Mesenchymal stem cell (in vitro differentiated cells and primary cell): ENCODE data around the gene ERP44.

Source experiments
- DNase-seq: peaks from one replicate; pipeline ENCODE4 v3.0.0-alpha.2; 2013
- H2AFZ ChIP-seq: one replicate; pipeline ENCODE4 v1.6.1; 2013; ENCODE audit warnings: low read depth, mild to moderate bottlenecking, control low read depth, inconsistent platforms, low read length, moderate library complexity
- H2AK5ac ChIP-seq: 2 replicates; pipeline ENCODE4 v1.6.1; 2013; ENCODE audit warnings: low read length, moderate library complexity, mild to moderate bottlenecking, inconsistent platforms; ENCODE audit not compliant: severe bottlenecking
- H2BK120ac ChIP-seq: one replicate; pipeline ENCODE4 v1.6.1; 2013; ENCODE audit warnings: low read depth, mild to moderate bottlenecking, inconsistent platforms, low read length, moderate library complexity
- H2BK12ac ChIP-seq, 2 experiments: one replicate each; pipeline ENCODE4 v1.6.1; 2013; ENCODE audit warnings: inconsistent platforms in 2 of 2, low read length in 2 of 2, mild to moderate bottlenecking in 2 of 2, moderate library complexity in 2 of 2, control low read depth in 1 of 2
- H2BK15ac ChIP-seq: one replicate; pipeline ENCODE4 v1.6.1; 2013; ENCODE audit warnings: mild to moderate bottlenecking, low read depth, inconsistent platforms; ENCODE audit not compliant: poor library complexity, severe bottlenecking
- H2BK5ac ChIP-seq: 2 replicates; pipeline ENCODE4 v1.6.1; 2013; ENCODE audit warnings: low read depth, mild to moderate bottlenecking, low read length, control low read depth, inconsistent platforms; ENCODE audit not compliant: poor library complexity, severe bottlenecking
- H3K14ac ChIP-seq, 2 experiments: one replicate each; pipeline ENCODE4 v1.6.1; 2013; ENCODE audit warnings: inconsistent platforms in 2 of 2, low read length in 2 of 2, control low read depth in 1 of 2, mild to moderate bottlenecking in 1 of 2, moderate library complexity in 1 of 2
- H3K18ac ChIP-seq, 2 experiments: one replicate each; pipeline ENCODE4 v1.6.1; 2013; ENCODE audit warnings: inconsistent platforms in 2 of 2, low read length in 2 of 2, control low read depth in 1 of 2, low read depth in 1 of 2, mild to moderate bottlenecking in 1 of 2
- H3K23ac ChIP-seq, 2 experiments: one replicate each; pipeline ENCODE4 v1.6.1; 2013; ENCODE audit warnings: inconsistent platforms in 2 of 2, low read length in 2 of 2, mild to moderate bottlenecking in 2 of 2, moderate library complexity in 2 of 2, control low read depth in 1 of 2
- H3K27ac ChIP-seq: 2 replicates; pipeline ENCODE4 v1.5.1; 2013; ENCODE audit warnings: mild to moderate bottlenecking, moderate library complexity, low read length, control low read depth, inconsistent platforms; ENCODE audit not compliant: poor library complexity, severe bottlenecking
- H3K27me3 ChIP-seq, 2 experiments: 2 replicates each; pipeline versions ENCODE4 v1.6.1 to v1.7.0; 2013; ENCODE audit warnings: low read length in 2 of 2, mild to moderate bottlenecking in 2 of 2, moderate library complexity in 2 of 2, control low read depth in 1 of 2, inconsistent platforms in 1 of 2; ENCODE audit not compliant: control insufficient read depth in 1 of 2, insufficient read depth in 1 of 2
- H3K36me3 ChIP-seq, 2 experiments: 2 replicates each; pipeline versions ENCODE4 v1.6.1 to v1.7.0; 2013; ENCODE audit warnings: low read length in 2 of 2, control low read depth in 1 of 2, inconsistent platforms in 1 of 2, low read depth in 1 of 2, mild to moderate bottlenecking in 1 of 2; ENCODE audit not compliant: insufficient read depth in 2 of 2, control insufficient read depth in 1 of 2
- H3K4ac ChIP-seq, 2 experiments: one replicate each; pipeline ENCODE4 v1.6.1; 2013; ENCODE audit warnings: inconsistent platforms in 2 of 2, low read length in 2 of 2, mild to moderate bottlenecking in 2 of 2, moderate library complexity in 2 of 2, control low read depth in 1 of 2, low read depth in 1 of 2
- H3K4me1 ChIP-seq: 2 replicates; pipeline ENCODE4 v1.6.1; 2013; ENCODE audit warnings: low read depth, low read length, control low read depth; ENCODE audit not compliant: control insufficient read depth, insufficient read depth
- H3K4me2 ChIP-seq: 2 replicates; pipeline ENCODE4 v1.6.1; 2013; ENCODE audit warnings: low read length, mild to moderate bottlenecking, inconsistent platforms; ENCODE audit not compliant: poor library complexity, severe bottlenecking
- H3K4me3 ChIP-seq, 2 experiments: 2 replicates each; pipeline versions ENCODE4 v1.5.1 to v1.7.0; 2013; ENCODE audit warnings: low read length in 2 of 2, mild to moderate bottlenecking in 2 of 2, control low read depth in 1 of 2, low read depth in 1 of 2; ENCODE audit not compliant: insufficient read depth in 1 of 2
- H3K79me1 ChIP-seq: replicated peaks from 2 replicates; pipeline ENCODE4 v1.6.1; 2013; ENCODE audit warnings: mild to moderate bottlenecking, control low read depth, low read length, inconsistent platforms; ENCODE audit not compliant: poor library complexity, severe bottlenecking
- H3K9ac ChIP-seq: 2 replicates; pipeline ENCODE4 v1.7.0; 2013; ENCODE audit warnings: mild to moderate bottlenecking, low read length, moderate library complexity
- H3K9me3 ChIP-seq: 2 replicates; pipeline ENCODE4 v1.7.0; 2013; ENCODE audit warnings: mild to moderate bottlenecking, low read length; ENCODE audit not compliant: control insufficient read depth
- H4K8ac ChIP-seq: one replicate; pipeline ENCODE4 v1.6.1; 2013; ENCODE audit warnings: inconsistent platforms, mild to moderate bottlenecking, low read length, moderate library complexity
- H4K91ac ChIP-seq: one replicate; pipeline ENCODE4 v1.6.1; 2013; ENCODE audit warnings: mild to moderate bottlenecking, low read length, inconsistent platforms
- WGBS: methylation state at CpG from one replicate; pipeline ENCODE4 v1.1.7; 2013; ENCODE audit warnings: mixed read lengths; 5-methylcytosine and 5-hydroxymethylcytosine counted together

Gene ERP44

GRCh38 chr9:100021931-100022330, 76.9 kb downstream of the ERP44 start:
- 100% methylated on average over 2 of the region's 3 CpGs for WGBS
- H2AFZ ChIP-seq, result no peak overlapping the region
- no peaks in the 10 kb centered on the region for H3K27me3 ChIP-seq

DNA sequence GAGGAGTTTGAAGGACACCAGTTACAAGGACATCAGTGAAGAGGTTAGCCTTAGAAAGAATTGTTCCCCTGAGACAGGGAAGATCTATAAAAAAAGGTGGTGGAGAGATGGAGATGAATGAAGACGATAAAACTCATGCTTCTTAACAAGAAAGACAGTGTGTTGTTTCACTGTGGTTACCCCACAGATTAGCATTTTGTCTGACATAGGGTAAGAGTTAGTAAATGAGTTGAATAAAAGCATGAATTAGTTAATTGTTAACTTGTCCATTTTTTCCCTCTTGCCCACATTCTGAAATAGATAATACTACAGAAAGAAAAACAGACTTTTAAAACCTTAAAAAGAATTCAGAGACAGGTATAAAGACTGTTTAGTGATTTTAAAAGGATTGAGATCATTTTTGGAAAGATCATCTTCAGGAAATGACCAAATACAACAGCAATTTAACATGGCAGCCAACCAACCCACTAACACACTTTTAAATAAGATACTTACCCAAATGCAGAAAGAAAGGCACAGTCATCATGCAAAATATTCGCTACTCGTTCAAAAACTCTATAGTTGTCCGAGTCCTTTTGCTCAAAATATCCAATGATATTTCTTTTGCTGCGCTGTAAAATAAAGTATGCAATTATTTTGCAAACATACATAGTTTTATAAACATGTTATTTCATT, 78.5 kb downstream of the ERP44 start:
- Histone ChIP-seq H3K27me3 (no peaks in the 10 kb centered on the region), H3K9me3 (peaks cover 5% of the 10 kb centered on the region), H3K23ac (no peak overlapping the region), H4K8ac (no peak overlapping the region), H3K14ac (no peak overlapping the region), H2BK15ac (no peak overlapping the region), H3K9ac (no peak overlapping the region), H3K36me3 (peaks cover 6 to 51% of the 10 kb centered on the region in 2 experiments), H3K18ac (no peak overlapping the region), H2BK5ac (no peak overlapping the region), H3K4me1 (no peaks in the 10 kb centered on the region), H3K4ac (no peak overlapping the region), H2BK120ac (no peak overlapping the region), H2AK5ac (no peak overlapping the region), H3K4me2 (no peak overlapping the region), H2BK12ac (no peak overlapping the region), H3K27ac (peak overlapping the region; percentile 49), H2AFZ (no peak overlapping the region), H3K4me3 (no peak overlapping the region), H3K79me1 (peaks cover 14% of the 10 kb centered on the region), H4K91ac (no peak overlapping the region)
- 100% methylated on average over 4 of the region's 5 CpGs for WGBS
- DNase-seq, result no peak

More at GRCh38 chr9:100021931-100022330, 76.9 kb downstream of the ERP44 start:
- H3K14ac ChIP-seq, result no peak overlapping the region
- no peak overlapping the region for H3K4ac ChIP-seq
- no peaks in the 10 kb centered on the region for H3K4me1 ChIP-seq
- H2AK5ac ChIP-seq, result no peak overlapping the region
- no peak overlapping the region for H4K8ac ChIP-seq
- H2BK120ac ChIP-seq, result no peak overlapping the region
- H3K9me3 ChIP-seq, result peaks cover 5% of the 10 kb centered on the region
- H3K18ac ChIP-seq, result no peak overlapping the region
- peaks cover 18% of the 10 kb centered on the region for H3K79me1 ChIP-seq
- no peak overlapping the region for H4K91ac ChIP-seq
- no peak for DNase-seq
- H2BK15ac ChIP-seq, result no peak overlapping the region
- no peak overlapping the region for H2BK5ac ChIP-seq
- no peak overlapping the region for H3K27ac ChIP-seq
- no peak overlapping the region for H3K23ac ChIP-seq
- peaks cover 2 to 47% of the 10 kb centered on the region in 2 experiments for H3K36me3 ChIP-seq
- no peak overlapping the region for H3K4me2 ChIP-seq
- H3K4me3 ChIP-seq, result no peak overlapping the region
- H3K9ac ChIP-seq, result no peak overlapping the region
- H2BK12ac ChIP-seq, result no peak overlapping the region

- no peak overlapping the region for H2BK120ac ChIP-seq
- no peaks in the 10 kb centered on the region for H3K27me3 ChIP-seq
- no peak overlapping the region for H3K23ac ChIP-seq
- WGBS, result 97% methylated on average over 1 of the region's 1 CpG
- H3K14ac ChIP-seq, result no peak overlapping the region
- H3K4ac ChIP-seq, result no peak overlapping the region
- H2BK12ac ChIP-seq, result no peak overlapping the region
- peaks cover 6 to 59% of the 10 kb centered on the region in 2 experiments for H3K36me3 ChIP-seq
- no peak overlapping the region for H2BK15ac ChIP-seq
- H4K8ac ChIP-seq, result no peak overlapping the region
- no peak overlapping the region for H4K91ac ChIP-seq
- H3K4me1 ChIP-seq, result no peaks in the 10 kb centered on the region
- H2BK5ac ChIP-seq, result no peak overlapping the region
- no peak overlapping the region for H2AFZ ChIP-seq
- no peak overlapping the region for H3K4me3 ChIP-seq
- H2AK5ac ChIP-seq, result no peak overlapping the region
- H3K9ac ChIP-seq, result no peak overlapping the region
- peaks cover 2% of the 10 kb centered on the region for H3K9me3 ChIP-seq
- no peak overlapping the region for H3K27ac ChIP-seq
- no peak overlapping the region for H3K18ac ChIP-seq
- H3K4me2 ChIP-seq, result no peak overlapping the region
- H3K79me1 ChIP-seq, result peaks cover 14% of the 10 kb centered on the region
- DNase-seq, result no peak
Measured at GRCh38 chr9:100019541-100019940, 79.3 kb downstream of the ERP44 start.

DNA sequence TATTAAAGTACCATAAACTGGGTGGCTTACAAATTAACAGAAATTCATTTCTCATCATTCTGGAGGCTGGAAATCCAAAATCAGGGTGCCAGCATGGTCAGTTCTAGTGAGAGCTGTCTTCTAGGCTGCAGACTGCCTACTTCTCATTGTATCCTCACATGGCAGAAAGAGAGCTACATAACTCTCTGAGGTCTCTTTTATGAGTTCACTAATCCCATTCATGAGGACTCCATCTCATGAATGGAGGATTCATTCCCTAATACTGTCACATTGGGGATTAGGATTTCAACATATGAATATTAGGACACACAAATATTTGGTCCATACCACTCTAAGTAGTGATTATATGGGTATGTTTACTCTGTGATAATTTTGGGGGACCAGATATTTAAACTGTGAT, 84.0 kb downstream of the ERP44 start:
- Histone ChIP-seq H3K27me3 (no peaks in the 10 kb centered on the region), H2BK120ac (no peak overlapping the region), H3K27ac (no peak overlapping the region), H4K91ac (no peak overlapping the region), H3K79me1 (peaks cover 6% of the 10 kb centered on the region), H4K8ac (no peak overlapping the region), H3K14ac (no peak overlapping the region), H3K4me3 (no peak overlapping the region), H3K9ac (no peak overlapping the region), H2BK15ac (no peak overlapping the region), H3K4me2 (no peak overlapping the region), H3K18ac (no peak overlapping the region), H3K23ac (no peak overlapping the region), H2AK5ac (no peak overlapping the region), H3K4me1 (no peaks in the 10 kb centered on the region), H3K4ac (no peak overlapping the region), H3K9me3 (peaks cover 8% of the 10 kb centered on the region), H2BK5ac (no peak overlapping the region), H2AFZ (no peak overlapping the region), H3K36me3 (peaks cover 11 to 68% of the 10 kb centered on the region in 2 experiments), H2BK12ac (no peak overlapping the region)
- DNase-seq, result no peak
